ENCODE data around the gene SNAPC2. TPM values are rescaled to one million over a fixed set of nuclear protein-coding genes. Genes with fewer than 3 reads are reported as not detected.
"Not testable (repeated sequence)": the region's sequence is repeated elsewhere in the genome, so short reads cannot be mapped to it uniquely, and the experiment has no call there.

SNAPC2 gene
- total RNA-seq, 1 experiment from 2014 or later = 27.5 TPM

DNA sequence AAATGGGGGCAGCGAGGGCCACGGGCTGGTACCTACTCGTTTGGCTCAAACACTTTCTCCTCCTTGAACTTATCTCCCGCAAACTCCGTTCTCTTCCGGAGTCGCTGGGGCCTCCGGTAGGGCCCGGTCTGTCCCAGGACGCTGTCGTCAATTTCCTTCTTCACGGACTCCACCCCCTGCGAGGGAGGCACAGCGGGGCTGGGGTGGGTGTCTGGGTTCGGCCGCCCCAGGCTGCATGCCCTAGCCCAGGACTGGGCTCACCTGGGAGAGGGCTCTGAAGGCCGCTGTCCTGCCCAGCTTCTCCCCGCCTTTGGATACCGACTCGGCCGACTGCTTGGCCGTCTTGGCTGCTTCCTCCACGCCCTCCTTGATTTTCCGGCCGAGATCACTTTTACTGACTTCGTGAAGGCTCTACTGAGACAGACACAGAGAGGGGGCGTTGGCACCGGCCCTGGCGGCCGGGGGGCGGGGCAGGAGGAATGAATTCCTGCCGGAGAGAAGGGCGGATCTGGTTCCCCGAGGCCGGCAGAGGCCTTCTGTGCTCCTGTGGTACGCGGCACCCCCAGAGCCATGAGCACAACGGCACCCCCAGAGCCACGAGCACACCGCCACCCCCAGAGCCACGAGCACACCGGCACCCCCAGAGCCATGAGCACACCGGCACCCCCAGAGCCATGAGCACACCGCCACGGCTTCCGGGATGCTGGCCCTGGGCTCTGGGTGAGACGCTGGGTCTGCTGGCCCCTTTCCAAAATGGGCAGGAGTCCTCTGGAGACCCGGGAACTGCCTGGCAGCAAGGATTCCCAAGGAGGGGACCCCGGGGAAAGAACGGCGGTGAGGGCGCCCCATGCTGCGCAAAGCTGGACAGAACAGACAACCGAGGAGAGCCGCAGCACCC lies 13.9 kb downstream of the SNAPC2 start:
- no peak for DNase-seq (ENCODE audit: low read depth)

- DNase-seq (ENCODE audit: low read depth) = no peak
Measured at GRCh38 chr19:7934766-7935165, 14.6 kb downstream of the SNAPC2 start.

DNA sequence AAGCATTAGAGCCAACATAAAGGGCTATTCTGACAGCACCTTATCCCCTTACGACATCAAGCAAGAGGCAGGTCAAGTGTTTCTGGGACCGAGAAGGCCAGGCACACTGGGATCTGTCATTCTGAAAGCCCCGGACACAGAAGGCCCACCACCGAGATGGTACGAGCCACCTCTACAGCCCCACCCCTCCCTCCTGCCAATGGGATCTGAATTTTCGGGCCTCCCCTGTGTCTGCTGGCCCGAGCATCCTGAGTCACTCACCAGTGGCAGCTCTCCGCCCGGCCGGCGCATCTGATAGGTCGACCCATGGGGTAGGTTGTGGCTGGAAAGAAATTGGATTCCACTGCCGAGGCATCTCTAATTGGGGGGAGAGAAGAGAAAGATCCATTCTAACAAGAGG lies 20.7 kb downstream of the SNAPC2 start:
- no peak for DNase-seq (ENCODE audit: low read depth)

DNA sequence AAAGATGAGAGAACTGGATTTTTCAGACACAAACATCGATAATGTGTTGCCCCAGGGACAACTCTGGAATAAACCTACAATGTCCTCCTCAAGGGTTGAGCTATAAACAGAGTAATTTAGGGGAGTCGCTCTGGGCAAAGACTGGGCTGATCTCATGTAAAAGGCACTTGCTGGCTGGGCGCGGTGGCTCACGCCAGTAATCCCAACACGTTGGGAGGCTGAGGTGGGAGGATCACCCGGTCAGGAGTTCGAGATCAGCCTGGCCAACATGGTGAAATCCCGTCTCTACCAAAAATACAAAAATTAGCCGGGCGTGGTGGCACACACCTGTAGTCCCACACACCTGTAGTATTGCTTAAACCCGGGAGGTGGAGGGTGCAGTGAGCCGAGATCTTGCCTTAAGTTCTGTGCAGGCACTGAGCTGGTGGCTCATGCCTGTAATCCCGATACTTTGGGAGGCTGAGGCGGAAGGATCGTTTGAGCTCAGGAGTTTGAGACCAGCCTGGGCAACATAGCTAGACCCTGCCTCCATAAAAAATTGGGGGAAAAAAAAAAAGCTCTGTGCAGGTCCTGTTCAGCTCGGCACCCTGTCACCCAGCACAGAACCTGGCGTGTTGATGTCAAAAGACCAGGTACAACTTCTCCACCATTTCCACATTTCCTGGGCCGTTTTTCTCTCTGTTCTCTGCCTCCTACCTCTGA lies 21.9 kb downstream of the SNAPC2 start:
- DNase-seq (ENCODE audit: low read depth) = no peak

DNA sequence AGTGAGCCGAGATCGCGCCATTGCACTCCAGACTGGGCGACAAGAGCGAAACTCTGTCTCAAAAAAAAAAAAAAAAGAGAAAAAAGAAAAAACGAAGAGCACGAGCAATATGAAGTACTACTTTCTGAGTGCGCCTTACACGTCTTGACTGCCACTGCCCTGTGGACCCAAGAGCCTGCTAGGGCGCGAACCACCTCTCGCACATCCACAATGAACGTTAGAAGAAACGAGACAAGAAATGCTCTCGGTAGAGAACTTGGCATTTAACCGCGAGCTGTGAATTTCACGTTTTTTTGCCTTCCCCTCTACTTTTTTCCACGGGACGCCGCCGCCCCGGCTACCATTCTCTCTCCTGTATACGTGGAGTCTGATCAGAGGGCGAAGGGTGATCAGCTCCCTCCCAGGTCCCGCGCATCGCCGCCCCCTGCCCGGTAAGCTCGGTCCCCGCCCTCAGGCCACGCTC lies 22.9 kb downstream of the SNAPC2 start:
- DNase-seq (ENCODE audit: low read depth) = no peak

GRCh38 chr19:7943444-7944176 lies 23.5 kb downstream of the SNAPC2 start, which contains the start of gene TIMM44:
Gene TIMM44 (minus strand): TSS chr19:7943666. CDS start chr19:7943651, 15 bp downstream.
- peak; percentile 100 for DNase-seq (ENCODE audit: low read depth)

- peak; percentile 86 for DNase-seq (ENCODE audit: low read depth)
Measured at GRCh38 chr19:7944177-7944761, 24.1 kb downstream of the SNAPC2 start.

- no peak for DNase-seq (ENCODE audit: low read depth)
Measured at GRCh38 chr19:7947939-7948338, 27.8 kb downstream of the SNAPC2 start.

DNA sequence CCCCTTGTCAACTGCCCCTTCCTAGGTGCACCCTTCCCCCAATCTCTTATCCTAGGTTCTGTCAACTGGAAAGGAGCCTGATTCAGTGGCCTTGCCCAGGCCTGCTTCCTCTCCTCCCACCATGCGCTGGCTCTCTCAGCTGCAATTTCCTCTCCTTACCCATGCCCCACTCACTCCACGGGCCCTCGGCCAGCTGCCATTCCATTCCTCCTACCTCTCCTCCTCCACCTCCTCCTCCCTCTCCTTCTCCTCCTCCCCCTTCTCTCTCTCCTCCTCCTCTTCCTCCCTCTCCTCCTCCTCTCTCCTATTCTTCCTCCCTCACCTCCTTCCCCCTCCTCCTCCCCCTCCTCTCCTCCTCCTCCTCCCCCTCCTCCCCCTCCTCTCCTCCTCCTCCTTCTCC lies 32.9 kb downstream of the SNAPC2 start:
- peak; percentile 11 for DNase-seq (ENCODE audit: low read depth)

GRCh38 chr19:7953576-7953975 lies 33.4 kb downstream of the SNAPC2 start:
- DNase-seq (ENCODE audit: low read depth) = no peak

- DNase-seq (ENCODE audit: low read depth) = no peak
Measured at GRCh38 chr19:7955696-7956095, 35.6 kb downstream of the SNAPC2 start.

DNA sequence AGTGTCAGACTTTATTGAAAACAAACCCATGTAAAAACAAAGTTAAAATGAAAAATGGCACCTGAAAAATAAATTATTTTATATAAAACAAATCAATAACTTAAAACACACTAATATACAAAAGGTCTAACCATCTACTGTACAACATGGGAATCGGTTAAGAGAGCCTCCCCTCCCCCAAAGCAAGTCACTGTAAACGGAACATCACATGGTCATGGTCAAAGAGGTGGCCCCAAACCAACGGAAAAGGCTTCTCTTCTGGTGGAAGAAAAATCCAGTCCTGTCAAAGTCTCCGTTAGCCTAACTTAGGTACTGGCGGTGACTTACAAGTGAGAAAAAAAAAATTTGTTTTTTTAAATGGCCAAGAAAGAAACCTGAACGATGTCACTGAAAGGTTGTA lies 39.1 kb downstream of the SNAPC2 start:
- no peak for DNase-seq (ENCODE audit: low read depth)

GRCh38 chr19:7961082-7961481 lies 40.9 kb downstream of the SNAPC2 start:
- not testable (repeated sequence) for DNase-seq (ENCODE audit: low read depth)

DNA sequence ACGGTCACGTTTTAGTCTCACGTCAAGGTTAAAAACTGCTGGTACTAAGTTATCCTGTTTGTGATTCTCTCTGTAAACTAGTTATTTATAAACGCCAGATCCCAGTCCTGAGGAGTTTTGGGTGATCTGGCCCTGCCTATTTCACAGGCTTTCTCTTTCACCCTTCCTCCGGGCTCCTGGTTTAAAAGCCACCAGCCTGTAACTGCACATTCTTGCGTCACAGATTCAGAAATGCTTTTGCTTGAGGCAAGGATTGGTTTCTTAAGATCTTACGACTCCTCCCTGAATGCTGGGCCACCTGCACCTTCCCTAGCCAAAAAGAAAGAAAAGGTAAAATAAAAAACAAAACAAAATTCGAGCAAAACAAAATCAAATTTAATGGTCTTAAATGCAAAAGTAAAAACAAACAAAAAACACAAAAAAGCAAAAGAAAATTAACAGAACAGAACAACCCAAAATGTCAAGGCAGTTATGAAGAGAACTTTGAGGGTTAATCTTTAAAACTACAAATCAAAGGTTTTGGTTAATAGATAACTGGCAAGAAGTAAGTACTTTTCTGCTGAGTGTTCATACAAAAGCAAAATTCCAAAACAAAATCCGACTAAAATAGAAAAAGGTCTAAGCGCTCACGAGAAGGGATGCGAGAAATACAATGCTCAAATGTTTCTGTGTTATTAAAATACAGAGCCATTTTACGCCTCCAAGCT lies 41.9 kb downstream of the SNAPC2 start:
- no peak for DNase-seq (ENCODE audit: low read depth)

GRCh38 chr19:7962644-7963268 lies 42.6 kb downstream of the SNAPC2 start:
- DNase-seq (ENCODE audit: low read depth) = no peak

DNA sequence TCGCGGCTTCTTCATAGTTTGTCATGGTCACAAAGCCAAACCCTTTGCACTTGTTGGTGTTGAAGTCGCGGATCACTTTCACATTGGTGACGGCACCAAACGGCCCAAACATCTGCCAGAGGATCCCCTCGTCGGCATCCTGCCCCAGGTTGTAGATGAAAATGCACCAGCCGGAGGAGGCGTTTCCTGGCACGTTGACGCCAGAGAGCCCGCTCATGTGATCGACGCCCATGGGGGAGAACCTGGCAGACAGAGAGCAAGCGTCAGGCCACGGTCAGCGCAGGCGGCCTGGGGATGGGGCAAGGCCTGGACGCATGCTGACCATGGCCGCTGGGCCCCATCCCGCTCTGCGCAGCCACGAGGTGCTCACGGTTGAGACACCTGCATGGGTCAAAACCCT lies 43.4 kb downstream of the SNAPC2 start:
- no peak for DNase-seq (ENCODE audit: low read depth)

GRCh38 chr19:7965259-7965841 lies 45.2 kb downstream of the SNAPC2 start:
- DNase-seq (ENCODE audit: low read depth) = no peak

- no peak for DNase-seq (ENCODE audit: low read depth)
Measured at GRCh38 chr19:7965921-7966665, 46.0 kb downstream of the SNAPC2 start.

DNA sequence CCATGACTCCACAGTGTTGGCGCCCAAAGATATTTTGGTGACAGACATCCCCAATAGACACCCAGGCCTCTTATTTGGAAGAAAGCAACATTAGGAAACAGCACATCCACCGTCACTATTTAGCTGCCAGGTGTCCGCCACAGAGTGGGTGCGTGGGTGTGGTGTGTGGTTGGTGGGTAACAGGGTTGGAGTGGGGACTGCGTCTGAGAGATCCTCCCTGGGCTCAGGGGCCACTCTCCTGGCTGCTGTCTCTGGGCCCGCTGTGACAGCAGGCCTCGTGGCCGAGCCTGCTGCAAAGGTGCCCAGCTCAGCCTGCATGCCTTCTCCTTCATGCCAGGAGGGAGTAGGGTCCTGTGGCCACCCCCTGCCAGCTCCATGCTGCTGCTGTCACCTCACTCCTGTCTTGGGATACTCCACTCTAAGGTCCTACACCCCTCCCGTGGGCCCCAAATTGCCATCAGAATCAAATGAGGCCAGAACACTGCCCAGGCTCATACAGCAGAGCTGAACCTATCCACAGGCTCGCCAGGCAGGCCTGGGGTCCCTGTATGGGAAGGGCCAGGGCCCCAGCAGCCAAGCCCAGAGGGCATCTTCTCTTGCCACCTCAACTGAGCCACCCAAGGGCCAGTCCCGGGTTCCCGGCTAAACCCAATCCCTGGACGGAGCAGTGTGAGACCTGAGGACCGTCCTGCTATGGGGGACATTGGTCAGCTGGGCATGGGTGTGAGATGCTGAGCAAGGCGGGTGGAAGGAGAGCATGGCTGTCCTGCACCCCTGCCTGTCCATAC lies 48.1 kb downstream of the SNAPC2 start:
- DNase-seq (ENCODE audit: low read depth) = no peak
